HEK293 (cell line): ENCODE measurements around the gene VSTM4.
A peak's percentile ranks its signal among the peaks of the same experiment; 100 is the strongest.

ENCODE experiments used
- CTCF ChIA-PET: fragments of 350-600 bp; formaldehyde crosslinking; extraction: SDS; loops from one replicate; lab custom pipeline; 2021; ENCODE audit warnings: antibody characterized with exemption; lab: Yijun Ruan, JAX
- POLR2A ChIA-PET: fragments of 300-600 bp; formaldehyde crosslinking; extraction: SDS; loops from one replicate; lab custom pipeline; 2020; ENCODE audit warnings: antibody characterized with exemption, inconsistent platforms; lab: Yijun Ruan, JAX
- H3K27ac ChIP-seq: fragments of 200-500 bp; sonication (Bioruptor generic); 2 replicates; pipeline ENCODE4 v1.5.1; 2014; ENCODE audit warnings: low read depth, low read length, control low read depth, inconsistent platforms; ENCODE audit errors: extremely low read depth
- H3K36me3 ChIP-seq, 2 experiments: fragments of 200-500 bp in 1 of 2; sonication (Bioruptor generic) in 1 of 2; 1 replicate in 1 of 2; 2 replicates in 1 of 2; pipeline ENCODE4 v1.5.1; 2014 to 2017; ENCODE audit warnings: inconsistent platforms in 2 of 2, low read length in 2 of 2; ENCODE audit not compliant: control insufficient read depth in 2 of 2, insufficient read depth in 1 of 2
- H3K4me1 ChIP-seq: fragments of 200-500 bp; sonication (Bioruptor generic); 2 replicates; pipeline ENCODE4 v1.5.1; 2014; ENCODE audit warnings: mild to moderate bottlenecking, low read length, inconsistent platforms; ENCODE audit not compliant: control insufficient read depth, insufficient read depth
- H3K4me3 ChIP-seq: 2 replicates; pipeline ENCODE4 v1.5.1; 2011; ENCODE audit warnings: low read depth, mild to moderate bottlenecking, control low read depth, low read length, moderate library complexity
- H3K9me3 ChIP-seq: fragments of 200-500 bp; sonication (Bioruptor generic); 2 replicates; pipeline ENCODE4 v1.5.1; 2014; ENCODE audit warnings: low read depth, low read length, inconsistent platforms; ENCODE audit not compliant: control insufficient read depth, insufficient read depth
- BCL11B ChIP-seq: fragments of 450-650 bp; formaldehyde crosslinking; IDR thresholded peaks from 2 replicates; pipeline ENCODE4 v1.5.1; 2016; ENCODE audit warnings: low read depth, missing biosample characterization, missing genetic modification characterization
- FEZF1 ChIP-seq: fragments of 450-650 bp; formaldehyde crosslinking; IDR thresholded peaks from 2 replicates; pipeline ENCODE4 v1.5.1; 2016; ENCODE audit warnings: missing biosample characterization, missing genetic modification characterization
- GLIS1 ChIP-seq: fragments of 450-650 bp; formaldehyde crosslinking; IDR thresholded peaks from 2 replicates; pipeline ENCODE4 v1.5.1; 2016; ENCODE audit warnings: missing biosample characterization, missing genetic modification characterization
- KLF10 ChIP-seq: fragments of 450-650 bp; IDR thresholded peaks from 2 replicates; pipeline ENCODE4 v1.5.1; 2018; ENCODE audit warnings: missing biosample characterization, mild to moderate bottlenecking, missing genetic modification characterization
- KLF7 ChIP-seq: fragments of 450-650 bp; formaldehyde crosslinking; IDR thresholded peaks from 2 replicates; pipeline ENCODE4 v1.5.1; 2016; ENCODE audit warnings: missing biosample characterization, missing genetic modification characterization, borderline replicate concordance
- PRDM6 ChIP-seq: fragments of 450-650 bp; formaldehyde crosslinking; IDR thresholded peaks from 2 replicates; pipeline ENCODE4 v1.5.1; 2017; ENCODE audit warnings: missing biosample characterization, missing genetic modification characterization
- ZBTB17 ChIP-seq: fragments of 450-650 bp; formaldehyde crosslinking; IDR thresholded peaks from 2 replicates; pipeline ENCODE4 v1.5.1; 2016; ENCODE audit warnings: missing biosample characterization, missing genetic modification characterization
- ZNF23 ChIP-seq: fragments of 450-650 bp; formaldehyde crosslinking; IDR thresholded peaks from 2 replicates; pipeline ENCODE4 v1.5.1; 2016; ENCODE audit warnings: missing biosample characterization, missing genetic modification characterization, borderline replicate concordance
- ZNF266 ChIP-seq: fragments of 450-650 bp; formaldehyde crosslinking; IDR thresholded peaks from 2 replicates; pipeline ENCODE4 v1.5.1; 2016; ENCODE audit warnings: missing biosample characterization, missing genetic modification characterization, low read depth
- ZNF274 ChIP-seq, 2 experiments: fragments of 200-500 bp in 1 of 2; fragments of 450-650 bp in 1 of 2; sonication (Bioruptor generic) in 1 of 2; formaldehyde crosslinking in 1 of 2; IDR thresholded peaks; 2 replicates each; pipeline versions ENCODE4 v1.5.1 to v1.6.1; 2014 to 2016; ENCODE audit warnings: borderline replicate concordance in 1 of 2, inconsistent platforms in 1 of 2, low read length in 1 of 2, missing biosample characterization in 1 of 2, missing genetic modification characterization in 1 of 2
- ZNF280D ChIP-seq: fragments of 450-650 bp; formaldehyde crosslinking; IDR thresholded peaks from 2 replicates; pipeline ENCODE4 v1.5.1; 2016; ENCODE audit warnings: missing biosample characterization, missing genetic modification characterization
- ZNF560 ChIP-seq: fragments of 450-650 bp; formaldehyde crosslinking; IDR thresholded peaks from 2 replicates; pipeline ENCODE4 v1.5.1; 2017; ENCODE audit warnings: missing biosample characterization, missing genetic modification characterization, borderline replicate concordance
- ZNF629 ChIP-seq: fragments of 450-650 bp; formaldehyde crosslinking; IDR thresholded peaks from 2 replicates; pipeline ENCODE4 v1.5.1; 2017; ENCODE audit warnings: missing biosample characterization, missing genetic modification characterization
- TF ChIP-seq, protein P1 (sequence below): fragments of 450-650 bp; IDR thresholded peaks from 2 replicates; pipeline ENCODE4 v1.5.1; 2018; ENCODE audit warnings: missing biosample characterization, missing genetic modification characterization
- TF ChIP-seq, protein P2 (sequence below): fragments of 450-650 bp; formaldehyde crosslinking; optimal IDR thresholded peaks from 2 replicates; pipeline ENCODE3; 2016; ENCODE audit warnings: missing biosample characterization, mild to moderate bottlenecking, missing genetic modification characterization
- TF ChIP-seq, protein P3 (sequence below): fragments of 450-650 bp; formaldehyde crosslinking; IDR thresholded peaks from 2 replicates; pipeline ENCODE4 v1.5.1; 2016; ENCODE audit warnings: missing biosample characterization, missing genetic modification characterization, borderline replicate concordance

VSTM4 gene

DNA sequence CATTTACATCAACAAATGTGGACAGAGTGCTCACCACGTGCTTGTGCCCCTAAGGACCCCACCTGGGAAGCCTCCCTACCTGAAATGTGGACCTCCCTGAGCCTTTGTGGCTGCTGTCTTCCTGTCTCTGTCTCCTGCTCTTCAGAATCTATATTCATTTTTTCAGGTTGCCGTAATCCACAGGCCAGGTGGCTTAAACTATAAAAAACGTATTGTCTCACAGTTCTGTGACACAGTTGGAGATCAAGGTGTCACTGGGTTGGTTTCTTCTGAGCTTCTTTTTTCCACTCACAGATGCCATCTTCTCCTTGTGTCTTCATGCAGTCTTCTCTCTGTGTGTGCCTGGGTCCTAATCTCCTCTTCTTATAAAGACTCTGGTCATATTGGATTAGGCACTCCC lies 5.6 kb upstream of the VSTM4 start:
- Histone ChIP-seq H3K4me3 (no peak overlapping the region), H3K9me3 (no peaks in the 10 kb centered on the region), H3K36me3 (no peaks in the 10 kb centered on the region), H3K27ac (no peak overlapping the region), H3K4me1 (no peaks in the 10 kb centered on the region)
- POLR2A ChIA-PET = no interaction called here
- TF ChIP-seq KLF10 (tag by site-specific recombination) (no peak), ZNF629 (tag by site-specific recombination) (no peak), FEZF1 (tag by site-specific recombination) (no peak), ZNF274 (IDR thresholded peaks at IDR 0.05; ENCODE audit: low read length) (no peak), ZNF274 (tag by site-specific recombination; IDR thresholded peaks at IDR 0.05; ENCODE audit: borderline replicate concordance) (no peak), ZNF266 (no peak)
- CTCF ChIA-PET = no interaction called here

DNA sequence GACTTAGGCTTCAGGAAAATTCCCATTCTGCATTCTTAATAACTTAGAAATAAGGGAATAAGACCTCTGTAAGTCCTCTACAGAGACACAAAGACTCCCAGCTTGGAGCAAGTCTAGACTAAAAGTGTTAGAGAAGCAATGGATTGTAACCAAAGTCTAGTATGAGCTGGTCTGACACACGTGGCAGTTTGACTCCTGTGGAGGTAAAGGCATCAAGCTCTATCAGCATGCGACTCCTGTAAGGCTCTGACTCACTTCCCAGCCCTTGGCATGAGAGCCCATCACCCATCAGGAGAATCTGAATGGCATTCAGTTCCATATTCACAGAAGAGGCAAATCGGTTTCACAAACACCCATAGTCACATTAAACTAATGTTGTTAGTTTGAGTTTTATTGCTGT lies 4.4 kb upstream of the VSTM4 start:
- ChIA-PET CTCF (interaction anchor here (0.6 kb wide), 1 partner anchor 187 kb away, joined by 4 read pairs; no protein-coding TSS in a partner anchor), POLR2A (no interaction called here)
- Histone ChIP-seq H3K4me1 (no peaks in the 10 kb centered on the region; the same call in 1 of the 2 replicates), H3K4me3 (no peak overlapping the region), H3K36me3 (no peaks in the 10 kb centered on the region), H3K9me3 (no peaks in the 10 kb centered on the region), H3K27ac (no peak overlapping the region)
- no peak for TF ChIP-seq BCL11B (tag by site-specific recombination)
- 0 out of 2 replicates have a peak, but pooled peaks have one; percentile 28 for TF ChIP-seq GLIS1 (tag by site-specific recombination)

- H3K36me3 ChIP-seq = no peaks in the 10 kb centered on the region
- H3K4me3 ChIP-seq = no peak overlapping the region
- H3K9me3 ChIP-seq = no peaks in the 10 kb centered on the region
- CTCF ChIA-PET = interaction anchor here (0.6 kb wide), 1 partner anchor 809 kb away, joined by 3 read pairs; no protein-coding TSS in a partner anchor
- POLR2A ChIA-PET = no interaction called here
- H3K27ac ChIP-seq = no peak overlapping the region
- no peaks in the 10 kb centered on the region; the same call in 1 of the 2 replicates for H3K4me1 ChIP-seq
- TF ChIP-seq KLF7 (tag by site-specific recombination) = no peak
- TF ChIP-seq ZBTB17 (tag by site-specific recombination) = no peak
- TF ChIP-seq, protein P1, sequence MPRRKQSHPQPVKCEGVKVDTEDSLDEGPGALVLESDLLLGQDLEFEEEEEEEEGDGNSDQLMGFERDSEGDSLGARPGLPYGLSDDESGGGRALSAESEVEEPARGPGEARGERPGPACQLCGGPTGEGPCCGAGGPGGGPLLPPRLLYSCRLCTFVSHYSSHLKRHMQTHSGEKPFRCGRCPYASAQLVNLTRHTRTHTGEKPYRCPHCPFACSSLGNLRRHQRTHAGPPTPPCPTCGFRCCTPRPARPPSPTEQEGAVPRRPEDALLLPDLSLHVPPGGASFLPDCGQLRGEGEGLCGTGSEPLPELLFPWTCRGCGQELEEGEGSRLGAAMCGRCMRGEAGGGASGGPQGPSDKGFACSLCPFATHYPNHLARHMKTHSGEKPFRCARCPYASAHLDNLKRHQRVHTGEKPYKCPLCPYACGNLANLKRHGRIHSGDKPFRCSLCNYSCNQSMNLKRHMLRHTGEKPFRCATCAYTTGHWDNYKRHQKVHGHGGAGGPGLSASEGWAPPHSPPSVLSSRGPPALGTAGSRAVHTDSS (tag by site-specific recombination) = no peak
- TF ChIP-seq, protein P2, sequence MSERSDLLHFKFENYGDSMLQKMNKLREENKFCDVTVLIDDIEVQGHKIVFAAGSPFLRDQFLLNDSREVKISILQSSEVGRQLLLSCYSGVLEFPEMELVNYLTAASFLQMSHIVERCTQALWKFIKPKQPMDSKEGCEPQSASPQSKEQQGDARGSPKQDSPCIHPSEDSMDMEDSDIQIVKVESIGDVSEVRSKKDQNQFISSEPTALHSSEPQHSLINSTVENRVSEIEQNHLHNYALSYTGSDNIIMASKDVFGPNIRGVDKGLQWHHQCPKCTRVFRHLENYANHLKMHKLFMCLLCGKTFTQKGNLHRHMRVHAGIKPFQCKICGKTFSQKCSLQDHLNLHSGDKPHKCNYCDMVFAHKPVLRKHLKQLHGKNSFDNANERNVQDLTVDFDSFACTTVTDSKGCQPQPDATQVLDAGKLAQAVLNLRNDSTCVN (tag by site-specific recombination) = no peak
- no peak for TF ChIP-seq ZNF560 (tag by site-specific recombination)
- TF ChIP-seq ZNF280D (tag by site-specific recombination) = no peak
- no peak for TF ChIP-seq ZNF23 (tag by site-specific recombination)
- no peak for TF ChIP-seq PRDM6 (tag by site-specific recombination)
- TF ChIP-seq, protein P3, sequence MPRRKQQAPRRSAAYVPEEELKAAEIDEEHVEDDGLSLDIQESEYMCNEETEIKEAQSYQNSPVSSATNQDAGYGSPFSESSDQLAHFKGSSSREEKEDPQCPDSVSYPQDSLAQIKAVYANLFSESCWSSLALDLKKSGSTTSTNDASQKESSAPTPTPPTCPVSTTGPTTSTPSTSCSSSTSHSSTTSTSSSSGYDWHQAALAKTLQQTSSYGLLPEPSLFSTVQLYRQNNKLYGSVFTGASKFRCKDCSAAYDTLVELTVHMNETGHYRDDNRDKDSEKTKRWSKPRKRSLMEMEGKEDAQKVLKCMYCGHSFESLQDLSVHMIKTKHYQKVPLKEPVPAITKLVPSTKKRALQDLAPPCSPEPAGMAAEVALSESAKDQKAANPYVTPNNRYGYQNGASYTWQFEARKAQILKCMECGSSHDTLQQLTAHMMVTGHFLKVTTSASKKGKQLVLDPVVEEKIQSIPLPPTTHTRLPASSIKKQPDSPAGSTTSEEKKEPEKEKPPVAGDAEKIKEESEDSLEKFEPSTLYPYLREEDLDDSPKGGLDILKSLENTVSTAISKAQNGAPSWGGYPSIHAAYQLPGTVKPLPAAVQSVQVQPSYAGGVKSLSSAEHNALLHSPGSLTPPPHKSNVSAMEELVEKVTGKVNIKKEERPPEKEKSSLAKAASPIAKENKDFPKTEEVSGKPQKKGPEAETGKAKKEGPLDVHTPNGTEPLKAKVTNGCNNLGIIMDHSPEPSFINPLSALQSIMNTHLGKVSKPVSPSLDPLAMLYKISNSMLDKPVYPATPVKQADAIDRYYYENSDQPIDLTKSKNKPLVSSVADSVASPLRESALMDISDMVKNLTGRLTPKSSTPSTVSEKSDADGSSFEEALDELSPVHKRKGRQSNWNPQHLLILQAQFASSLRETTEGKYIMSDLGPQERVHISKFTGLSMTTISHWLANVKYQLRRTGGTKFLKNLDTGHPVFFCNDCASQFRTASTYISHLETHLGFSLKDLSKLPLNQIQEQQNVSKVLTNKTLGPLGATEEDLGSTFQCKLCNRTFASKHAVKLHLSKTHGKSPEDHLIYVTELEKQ (tag by site-specific recombination) = no peak
These were observed 3.2 kb upstream of the VSTM4 start for GRCh38 chr10:49118430-49119074.
